Stimulated activated CD4-positive, alpha-beta T cell treated with anti-CD3 and anti-CD28 coated beads, Interleukin-2, amount 100 ng/mL, for 24 hours (primary cell): ENCODE results near the gene MEIS3.

Source experiments
- DNase-seq, 2 donors: peaks; one replicate each; pipeline ENCODE4 v3.0.0-alpha.2; 2020

Gene MEIS3

DNA sequence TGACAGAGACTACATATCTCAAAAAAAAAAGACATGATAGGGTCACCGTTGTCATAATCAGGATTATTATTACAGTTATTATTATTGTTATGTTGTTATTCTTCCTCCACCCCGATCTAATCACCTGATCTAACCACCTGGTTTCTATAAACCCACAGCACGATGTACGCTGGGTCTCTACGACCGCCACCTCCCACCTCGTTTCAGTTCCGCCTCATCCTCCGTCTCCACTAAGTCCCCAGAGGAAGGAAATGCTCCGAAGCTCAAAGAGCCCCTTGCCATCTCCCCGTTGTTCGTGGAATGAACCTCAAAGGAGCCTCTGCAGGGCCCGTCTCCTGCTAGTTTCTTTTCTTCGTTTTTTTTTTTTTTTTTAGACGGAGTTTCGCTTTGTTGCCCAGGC is 15.9 kb upstream of the MEIS3 start:
- DNase-seq, result no peak

DNA sequence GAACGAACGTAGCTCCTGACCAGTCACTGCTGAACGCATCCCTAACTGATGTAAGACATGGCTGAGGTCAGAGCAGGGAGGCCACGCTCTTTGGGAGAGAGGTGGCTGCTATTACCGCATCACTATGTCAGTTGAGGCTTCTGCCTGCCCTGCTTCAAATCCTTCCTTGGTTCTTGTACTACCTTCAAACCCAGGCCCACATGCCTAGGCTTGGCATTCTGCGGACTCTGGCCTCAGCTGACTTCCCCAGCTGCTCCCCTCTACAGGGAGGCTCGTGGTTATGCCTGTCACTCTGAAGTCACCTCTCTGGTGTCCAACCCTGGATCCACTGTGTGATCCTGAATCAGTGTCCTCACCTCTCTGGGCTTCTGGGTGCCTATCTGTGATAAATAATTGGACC is 14.8 kb upstream of the MEIS3 start:
- DNase-seq, result no peak

DNA sequence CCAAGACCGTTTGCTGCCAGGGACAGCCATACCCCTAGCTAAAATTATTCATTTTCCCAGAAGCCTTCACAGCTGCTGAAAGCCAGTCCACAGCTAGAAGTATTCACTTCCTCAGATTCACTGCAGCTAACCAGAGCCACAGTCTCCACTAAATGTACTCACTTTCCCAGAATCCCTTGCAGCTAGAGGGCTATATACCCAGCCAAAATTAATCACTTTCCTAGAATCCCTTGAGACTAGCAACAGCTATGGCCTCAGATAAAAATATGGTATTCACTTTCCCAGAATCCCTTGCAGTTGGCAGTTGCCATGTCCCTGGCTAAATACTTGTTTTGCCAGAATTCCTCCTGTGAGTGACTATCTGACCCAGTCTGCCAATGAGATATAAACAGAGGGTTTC is 13.8 kb upstream of the MEIS3 start:
- no peak for DNase-seq

DNA sequence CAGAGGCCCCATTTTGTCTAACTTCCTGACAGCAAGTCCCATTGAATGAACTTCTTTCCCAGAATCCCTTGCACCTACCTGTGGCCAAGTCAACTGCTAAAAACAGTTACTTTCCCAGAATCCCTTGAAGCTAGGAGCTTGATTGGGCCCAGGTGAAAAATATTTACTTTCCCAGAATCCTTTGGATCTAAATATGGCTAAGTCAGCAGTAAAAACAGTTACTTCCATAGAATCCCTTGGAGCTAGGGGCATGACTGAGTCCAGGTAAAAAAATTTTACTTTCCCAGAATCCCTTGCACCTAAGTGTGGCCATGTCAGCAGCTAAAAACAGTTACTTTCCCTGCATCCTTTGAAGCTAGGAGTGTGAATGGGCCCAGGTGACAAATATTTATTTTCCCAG is 13.2 kb upstream of the MEIS3 start:
- DNase-seq, result no peak

DNA sequence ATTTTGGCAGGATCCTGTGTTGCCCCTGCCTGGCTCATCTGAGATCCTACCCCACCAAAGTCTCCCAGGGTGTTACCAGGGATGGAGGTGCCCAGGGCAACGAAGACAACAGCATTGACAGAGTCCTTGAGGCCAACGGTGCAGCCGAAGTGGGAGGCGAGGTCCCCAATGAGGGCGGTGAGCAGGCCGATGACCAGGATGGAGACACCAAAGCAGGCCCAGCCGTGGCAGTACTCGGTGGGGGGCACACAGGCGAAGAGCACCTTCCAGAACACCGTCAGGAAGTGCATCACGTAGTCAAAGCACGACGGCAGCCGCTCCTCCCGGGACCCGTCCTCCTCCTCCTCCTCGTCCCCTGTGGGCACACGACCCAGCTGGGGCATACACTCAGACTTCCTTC is 12.8 kb upstream of the MEIS3 start:
- DNase-seq, result no peak

DNA sequence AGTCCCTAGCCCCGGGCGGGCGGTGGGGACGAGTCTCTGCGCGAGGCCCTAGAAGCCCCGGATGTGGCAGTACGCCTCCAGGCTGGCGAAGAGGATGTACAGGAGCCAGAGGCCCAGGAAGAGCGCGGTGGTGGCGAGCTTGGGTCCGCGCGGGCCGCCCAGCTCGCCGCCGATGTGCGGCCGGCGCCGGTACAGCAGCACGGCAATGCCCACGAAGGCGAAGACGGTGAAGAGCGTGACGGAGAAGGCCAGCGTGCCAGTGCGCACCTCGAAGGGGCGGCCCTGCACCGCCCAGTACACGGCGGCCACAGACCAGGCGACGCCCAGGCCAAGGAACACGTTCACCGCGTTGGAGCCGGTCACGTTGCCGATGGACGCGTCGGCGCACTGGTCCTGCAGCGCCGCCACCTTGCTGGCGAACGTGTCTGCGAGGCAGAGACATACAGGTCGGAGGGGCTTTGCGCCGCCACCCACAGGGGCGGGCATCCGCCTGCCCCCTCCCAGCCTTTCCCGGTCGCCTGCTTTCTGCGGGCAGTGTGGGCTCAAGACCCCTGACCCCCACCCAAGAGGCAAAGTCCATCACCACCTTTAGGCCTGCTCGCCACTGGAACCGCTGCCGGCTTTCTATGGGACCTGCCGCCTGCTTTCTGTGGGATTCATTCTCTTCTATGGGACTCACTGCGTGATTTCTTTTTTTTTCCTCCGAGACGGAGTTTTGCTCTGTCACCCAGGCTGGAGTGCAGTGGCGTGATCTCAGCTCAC is 10.9 kb upstream of the MEIS3 start:
- DNase-seq, result peak in 1 of 2 donors; percentile 40

DNA sequence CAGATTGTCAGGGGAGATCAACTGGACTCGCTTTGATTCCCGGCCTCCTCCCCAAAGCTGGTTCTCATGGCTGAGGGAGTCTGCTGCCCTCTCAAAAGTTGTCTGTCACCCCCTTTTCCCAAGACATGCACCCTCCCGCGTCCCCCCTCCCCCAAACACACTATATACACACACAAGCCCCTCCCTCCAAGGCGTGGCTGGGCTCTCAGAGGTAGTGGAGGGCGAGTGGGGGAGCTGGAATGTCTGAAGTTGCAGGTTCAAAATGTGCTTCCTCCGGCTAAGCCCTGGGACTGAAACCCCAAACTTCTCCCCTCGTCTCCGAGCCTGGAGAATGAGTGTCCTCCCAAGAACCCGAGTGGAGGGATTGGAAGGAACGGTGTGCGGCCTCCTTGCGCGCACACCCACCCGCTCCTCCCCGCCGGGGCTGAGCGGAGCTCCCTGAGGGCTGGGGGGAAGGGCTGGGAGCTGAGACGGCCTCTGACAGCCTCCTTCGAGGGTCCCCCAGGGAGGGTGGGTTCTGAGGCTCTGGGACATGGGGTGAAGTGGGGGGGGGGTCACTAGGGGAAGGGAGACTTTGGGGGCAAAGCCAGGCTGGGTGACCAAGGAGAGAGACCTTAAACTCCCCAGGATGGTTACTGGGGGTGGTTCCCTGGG is 9.9 kb upstream of the MEIS3 start:
- DNase-seq, result no peak

DNA sequence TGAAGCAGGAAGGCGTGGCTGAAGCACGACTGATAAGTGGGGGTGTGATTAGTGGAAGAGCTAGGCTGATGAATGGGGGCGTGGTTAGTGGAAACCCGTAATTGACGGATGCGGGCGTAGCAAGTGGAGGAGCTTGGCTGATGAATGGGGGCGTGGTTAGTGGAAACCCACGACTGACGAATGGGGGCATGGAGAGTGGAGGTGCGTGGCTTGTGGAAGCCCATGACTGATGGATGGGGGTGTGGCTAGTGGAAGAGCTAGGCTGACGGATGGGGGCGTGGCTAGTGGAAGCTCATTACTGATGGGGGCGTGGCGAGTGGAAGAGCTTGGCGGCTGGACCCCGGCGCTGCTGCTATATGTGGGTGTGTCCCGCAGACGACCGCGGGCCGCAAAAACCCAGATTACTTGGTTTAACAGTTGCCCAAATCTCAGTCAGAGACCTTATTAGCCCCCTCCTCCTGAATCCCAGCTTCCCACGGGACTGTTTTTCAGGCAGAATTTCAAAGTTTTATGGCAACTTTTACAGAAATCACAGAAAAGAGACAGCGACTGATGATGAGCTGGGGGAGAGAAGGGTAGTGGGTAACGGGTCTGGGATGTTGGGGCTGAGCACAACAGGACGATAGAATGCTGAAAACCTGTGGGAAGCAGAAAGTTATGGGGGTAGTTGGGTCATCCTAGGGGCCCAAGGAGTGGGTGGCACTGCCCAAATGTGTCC is 9.0 kb upstream of the MEIS3 start:
- peak; percentile 85 to 88 for DNase-seq

DNA sequence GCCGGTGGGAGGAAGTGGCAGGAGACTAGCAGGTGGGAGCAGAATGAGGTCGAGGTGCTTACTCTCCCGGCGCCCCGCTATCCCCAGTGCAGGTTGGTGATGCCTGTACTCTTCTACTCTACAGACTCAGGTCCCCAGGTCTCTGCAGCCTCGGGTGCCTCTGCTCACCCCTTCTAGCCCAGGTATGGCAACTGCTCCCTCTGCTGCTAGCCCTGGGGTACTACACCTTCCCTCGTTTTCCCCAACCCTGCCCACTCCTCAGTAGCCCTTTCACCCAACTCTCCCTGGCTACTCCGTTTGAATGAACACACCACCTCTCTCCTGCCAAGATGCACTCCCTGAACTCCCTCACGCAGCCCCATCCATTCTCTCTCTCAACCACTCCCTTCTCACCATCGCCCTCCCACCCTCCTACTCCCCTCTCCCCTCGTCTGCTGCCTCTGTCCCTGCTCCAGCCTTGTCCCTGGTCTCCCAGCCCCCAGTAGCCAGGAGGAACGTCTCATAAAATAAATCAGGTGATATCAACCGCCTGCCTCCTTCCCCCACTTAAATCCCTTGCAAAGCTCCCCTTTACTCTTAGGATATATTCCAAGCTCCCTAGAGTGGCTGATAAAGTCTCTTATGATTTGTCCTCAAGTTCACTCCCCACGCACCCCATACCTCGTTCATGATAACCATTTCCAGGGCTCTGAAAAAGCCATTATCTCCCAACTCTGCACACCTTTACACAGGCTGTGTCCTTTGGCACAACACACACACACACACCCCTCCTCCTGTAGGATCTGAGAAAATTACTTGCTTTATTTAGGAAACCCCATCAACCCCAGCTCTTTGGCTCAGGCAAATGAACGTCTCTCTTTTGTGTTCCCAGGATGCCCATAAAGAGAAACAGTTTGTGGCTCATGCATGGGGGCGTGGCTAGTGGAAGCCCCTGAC is 8.2 kb upstream of the MEIS3 start:
- peak; percentile 77 to 80 for DNase-seq

DNA sequence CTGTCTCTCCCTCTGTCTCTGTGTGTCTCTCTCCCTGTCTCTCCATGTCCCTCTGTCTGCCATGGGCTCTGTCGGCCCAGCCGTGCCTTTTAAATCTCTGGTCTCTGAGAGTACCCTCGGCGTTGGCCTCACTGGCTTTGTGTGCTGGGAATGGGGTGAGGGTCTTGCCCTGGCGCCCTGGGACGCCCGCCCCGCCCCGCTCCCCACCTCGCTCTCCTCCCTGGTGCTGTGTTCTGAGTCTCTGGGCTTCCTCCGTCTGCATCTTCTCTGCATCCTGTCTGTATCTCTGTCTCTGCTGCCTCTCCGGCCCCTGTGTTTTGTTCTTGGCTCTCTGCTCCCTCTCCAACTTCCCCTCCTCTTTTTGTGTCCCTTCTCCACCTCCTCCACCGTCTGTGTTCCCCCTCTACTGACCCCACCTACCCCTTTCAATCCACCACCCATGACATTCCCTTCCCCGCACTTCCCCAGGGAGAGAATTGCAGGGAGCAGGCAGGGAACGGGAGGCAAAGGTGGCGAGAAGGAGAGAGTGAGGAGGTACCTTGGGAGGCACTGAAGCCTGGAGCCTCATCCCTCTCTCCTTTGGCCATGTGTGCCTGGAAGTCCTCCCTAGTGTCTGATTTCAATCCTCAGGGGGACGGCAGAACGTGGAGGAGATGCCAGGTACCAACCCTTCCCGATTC is 4.0 kb upstream of the MEIS3 start:
- no peak for DNase-seq

DNA sequence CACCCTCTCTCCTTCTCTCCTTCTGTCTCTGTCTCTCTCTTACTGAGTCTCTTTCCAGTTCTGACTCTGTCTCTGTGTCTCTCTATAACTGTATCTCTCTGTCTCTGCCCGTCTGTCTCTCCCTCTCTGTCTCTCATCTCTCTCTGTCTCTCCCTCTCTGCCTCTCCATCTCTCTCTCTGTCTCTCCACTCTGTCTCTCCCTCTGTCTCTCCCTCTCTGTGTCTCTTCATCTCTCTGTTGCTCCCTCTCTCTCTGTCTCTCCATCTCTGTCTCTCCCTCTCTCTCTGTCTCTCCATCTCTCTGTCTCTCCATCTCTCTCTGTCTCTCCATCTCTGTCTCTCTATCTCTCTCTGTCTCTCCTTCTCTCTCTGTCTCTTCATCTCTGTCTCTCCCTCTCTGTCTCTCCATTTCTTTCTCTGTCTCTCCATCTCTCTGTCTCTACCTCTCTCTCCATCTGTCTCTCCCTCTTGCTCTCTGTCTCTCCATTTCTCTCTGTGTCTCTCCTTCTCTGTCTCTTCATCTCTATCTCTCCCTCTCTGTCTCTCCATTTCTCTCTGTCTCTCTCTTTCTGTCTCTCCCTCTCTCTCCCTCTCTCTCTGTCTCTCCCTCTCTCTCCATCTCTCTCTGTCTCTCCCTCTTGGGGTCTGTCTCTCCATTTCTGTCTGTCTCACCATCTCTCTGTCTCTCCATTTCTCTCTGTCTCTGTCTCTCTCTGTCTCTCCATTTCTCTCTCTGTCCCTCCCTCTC is 3.3 kb upstream of the MEIS3 start:
- no peak for DNase-seq

DNA sequence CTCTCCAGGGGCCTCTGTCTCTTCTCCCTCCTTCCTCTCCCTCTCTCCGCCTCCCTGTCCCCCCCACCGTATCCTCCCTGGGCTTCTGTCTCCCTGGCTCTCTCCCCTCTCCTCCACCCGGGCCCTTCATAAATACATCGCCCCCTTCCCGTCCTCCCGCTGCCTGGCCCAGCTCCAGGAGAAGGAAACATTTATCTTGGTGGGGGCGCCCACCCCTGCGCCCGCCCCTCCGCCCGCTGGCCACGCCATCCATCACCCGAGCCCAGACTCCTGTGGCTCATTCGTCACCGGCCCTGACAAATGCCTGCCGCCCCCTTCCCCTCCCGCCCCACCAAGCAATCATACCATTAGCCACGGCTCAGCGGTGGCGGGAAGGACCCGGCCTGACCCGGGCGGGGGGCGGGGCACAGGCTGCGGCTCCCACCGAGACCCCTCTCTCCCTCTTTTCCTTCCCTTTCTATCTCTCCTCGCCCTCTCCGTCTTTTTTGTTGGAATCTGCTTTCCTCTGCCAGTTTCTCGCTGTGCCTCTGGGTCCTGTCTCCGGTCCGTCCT is 2.6 kb upstream of the MEIS3 start:
- no peak for DNase-seq

DNA sequence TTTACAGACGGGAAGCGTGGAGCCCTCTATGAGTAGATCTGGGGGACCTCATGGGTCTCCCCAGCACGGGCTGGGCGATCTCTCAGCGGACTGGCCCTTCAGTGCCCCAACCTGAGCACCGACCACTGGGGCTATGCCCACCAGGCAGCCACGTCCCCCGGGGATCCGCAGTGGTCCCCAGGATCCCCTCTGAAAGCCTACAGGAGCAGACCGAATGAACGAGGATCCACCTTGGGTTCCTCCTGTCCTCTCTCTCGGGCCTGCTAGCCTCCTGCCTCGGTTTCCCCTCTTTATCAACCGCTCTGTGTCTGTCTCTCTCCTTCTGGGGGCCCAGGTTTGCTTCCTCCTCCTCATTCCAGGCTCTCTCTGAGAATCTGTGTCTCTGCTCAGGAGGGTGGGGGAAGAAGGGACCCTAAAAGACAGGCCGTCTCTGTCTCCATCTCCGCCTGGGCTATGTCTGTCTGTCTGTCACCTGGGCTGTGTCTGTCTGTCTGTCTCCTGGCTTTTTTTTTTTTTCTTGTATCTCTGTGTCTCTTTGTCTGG is 2.0 kb upstream of the MEIS3 start:
- no peak for DNase-seq

DNA sequence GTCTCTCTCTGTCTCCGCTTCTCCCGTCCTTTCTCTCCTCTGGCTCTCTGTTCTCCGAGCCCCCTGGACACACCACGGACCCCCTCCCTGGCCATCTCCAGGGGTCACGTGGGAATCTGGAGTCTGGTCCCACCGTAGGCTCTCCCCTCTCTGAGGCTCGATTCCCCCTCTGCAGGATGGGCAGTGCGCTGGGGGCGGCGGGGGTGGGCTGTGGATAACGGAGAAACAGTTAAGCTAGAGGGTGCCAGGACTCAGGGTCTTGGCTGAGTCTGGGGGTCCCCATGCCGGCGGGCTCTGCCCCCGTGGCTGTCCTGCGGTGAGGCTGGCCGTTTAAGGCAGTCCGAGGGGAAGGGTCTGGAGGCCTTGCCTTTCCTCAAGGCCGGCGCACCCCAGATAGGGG is 462 bp upstream of the MEIS3 start:
- no peak for DNase-seq

DNA sequence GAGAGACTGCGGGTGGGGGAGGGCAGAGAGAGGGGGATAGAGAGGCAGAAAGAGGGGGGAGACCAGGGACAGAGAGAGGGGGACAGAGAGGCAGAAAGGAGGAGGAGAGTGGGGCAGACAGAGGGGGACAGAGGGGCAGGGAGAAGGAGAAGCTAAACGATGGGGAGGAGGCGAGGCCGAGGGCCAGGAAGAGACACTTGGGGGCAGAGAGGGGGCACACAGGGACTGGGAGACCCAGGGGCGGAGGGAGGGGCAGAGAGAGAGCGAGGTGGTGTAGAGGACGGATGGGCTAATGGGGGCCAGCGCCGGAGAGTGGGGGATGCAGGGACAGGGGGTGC is 666 bp downstream of the MEIS3 start:
- no peak for DNase-seq

DNA sequence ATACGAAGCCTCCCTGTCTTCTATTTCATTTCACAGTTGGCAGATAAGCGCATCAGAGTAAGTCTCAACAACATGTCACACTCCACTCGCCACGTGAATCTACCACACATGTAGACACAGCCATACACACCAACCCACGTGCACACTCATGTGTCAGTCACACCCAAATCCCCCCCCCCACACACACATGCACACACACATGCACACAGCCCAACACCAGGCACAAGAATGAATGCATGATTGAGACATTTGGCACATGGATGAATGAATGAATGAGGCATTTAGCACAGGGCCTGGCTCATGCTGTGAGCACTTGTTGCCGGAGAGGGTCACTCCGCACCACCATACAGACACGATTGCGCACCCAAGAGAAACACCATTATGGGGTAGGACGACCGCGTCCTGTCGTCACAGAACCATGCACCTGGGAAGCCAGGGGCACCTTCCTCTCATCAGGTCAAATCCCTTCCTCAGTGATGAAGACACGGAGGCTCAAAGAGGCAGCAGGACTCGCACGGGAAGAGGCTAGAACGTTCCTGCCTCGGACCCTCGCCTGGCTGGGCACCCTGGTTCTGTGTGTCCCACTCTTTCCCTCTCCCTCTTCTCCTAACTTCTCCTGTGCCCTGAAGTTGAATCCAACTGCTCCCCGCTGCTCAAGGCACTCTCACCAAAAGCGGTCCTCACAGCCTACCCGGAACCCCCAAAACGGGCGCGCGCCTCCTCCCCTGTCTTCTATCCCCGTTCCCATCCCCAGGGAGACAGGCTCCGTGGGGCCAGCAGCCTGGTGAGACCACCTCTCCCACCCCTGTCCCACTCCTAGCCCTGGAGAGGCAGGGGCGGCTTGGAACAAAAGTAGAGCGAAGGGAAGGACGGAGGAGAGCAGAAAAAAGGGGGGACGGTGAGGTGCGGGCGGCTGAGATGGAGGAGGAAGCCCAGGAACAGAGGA is 1.3 kb downstream of the MEIS3 start:
- no peak for DNase-seq

DNA sequence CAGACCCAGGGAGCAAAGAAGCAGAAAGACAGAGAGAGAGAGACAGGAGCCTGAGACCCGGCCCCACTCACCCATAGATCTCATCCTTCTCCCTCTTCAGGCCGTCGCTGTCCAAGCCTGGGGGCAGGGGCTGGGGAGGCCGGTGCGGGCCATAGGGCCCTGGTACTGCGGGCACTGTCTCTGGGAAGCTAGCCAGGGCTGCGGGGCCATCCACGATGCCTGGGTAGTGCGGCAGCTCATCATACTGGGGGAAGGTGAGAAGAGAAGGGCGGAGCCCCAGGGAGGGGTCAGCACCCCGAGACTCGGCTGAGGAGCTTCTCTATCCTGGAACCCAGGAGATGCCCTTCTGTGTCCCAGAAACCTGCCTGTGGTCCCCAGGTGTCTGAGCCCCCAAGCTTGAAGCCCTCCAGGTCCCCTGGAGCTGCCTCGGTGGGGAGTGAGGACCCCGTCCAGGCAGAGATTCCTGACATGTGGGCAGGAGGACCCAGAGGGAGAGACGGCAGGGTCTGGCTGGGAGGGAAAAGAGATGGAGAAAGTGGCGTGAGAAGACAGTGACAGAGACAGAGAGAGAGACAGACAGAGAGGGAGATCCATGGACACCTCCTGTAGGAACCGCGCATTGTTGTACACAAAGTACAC is 2.1 kb downstream of the MEIS3 start:
- no peak for DNase-seq

DNA sequence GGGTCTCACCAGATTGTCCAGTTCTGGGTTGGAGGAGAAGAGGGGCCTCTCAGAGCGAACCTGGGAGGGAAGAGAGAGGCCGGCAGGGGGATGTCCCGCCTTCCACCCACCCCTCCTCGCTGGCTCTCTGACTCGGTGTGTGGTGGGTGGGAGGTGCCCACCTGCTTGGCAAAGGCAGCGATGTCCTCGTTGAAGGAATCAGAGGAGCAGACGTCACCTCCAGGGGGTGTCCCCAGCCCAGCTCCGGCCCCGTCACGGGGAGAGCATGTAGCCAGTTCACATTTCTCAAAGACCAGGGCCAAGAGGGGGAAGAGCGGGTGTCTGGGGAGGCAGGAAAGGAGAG is 2.7 kb downstream of the MEIS3 start:
- DNase-seq, result no peak

DNA sequence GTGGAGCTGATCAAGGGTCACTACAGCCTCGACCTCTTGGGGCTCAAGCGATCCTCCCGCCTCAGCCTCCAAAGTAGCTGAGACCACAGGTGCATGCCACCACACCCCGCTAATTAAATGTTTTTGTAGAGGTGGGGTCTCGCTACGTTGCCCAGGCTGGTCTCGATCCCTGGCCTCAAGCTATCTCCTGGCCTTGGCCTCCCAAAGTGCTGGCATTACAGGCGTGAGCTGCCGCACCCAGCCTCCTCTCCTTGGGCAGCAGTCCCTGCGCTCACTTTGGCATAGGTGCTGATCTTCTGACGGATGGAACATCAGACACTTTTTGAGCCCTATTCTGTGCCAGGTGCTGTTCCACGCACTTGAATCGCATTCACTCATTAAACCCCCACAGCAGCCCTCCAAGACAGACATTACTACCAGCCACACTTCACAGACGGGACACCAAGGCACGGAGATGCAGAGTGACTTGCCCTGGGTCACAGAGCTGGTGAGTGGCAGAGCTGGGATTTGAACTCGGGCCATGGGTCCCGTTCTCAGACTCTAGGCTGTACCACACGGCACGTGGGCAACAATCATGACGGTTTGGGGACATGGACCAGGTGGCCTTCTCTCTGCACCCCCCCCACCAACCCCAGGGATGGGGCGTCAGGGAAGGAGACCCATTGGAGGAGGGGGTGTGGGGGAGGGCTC is 3.2 kb downstream of the MEIS3 start:
- DNase-seq, result no peak
